Activated CD4-positive, alpha-beta memory T cell treated with anti-CD3 and anti-CD28 coated beads, Interleukin-2, amount 10 ng/mL, durations not matched to agents 7 days and 5 days (primary cell): Measurements from ENCODE around the gene ZNF385B. TPM values are rescaled to one million over a fixed set of nuclear protein-coding genes. Genes with fewer than 3 reads are reported as not detected.
A peak's percentile ranks its signal among the peaks of the same experiment; 100 is the strongest.

Experiments used
- CTCF ChIA-PET: fragments of 350-600 bp; sonication (Branson Sonifier 250); formaldehyde crosslinking; loops from one replicate; lab custom pipeline; 2021; ENCODE audit warnings: antibody characterized with exemption, inconsistent platforms; lab: Charles Lee
- POLR2A ChIA-PET: fragments of 350-600 bp; sonication (Branson Sonifier 250); formaldehyde crosslinking; loops from one replicate; lab custom pipeline; 2021; ENCODE audit warnings: antibody characterized with exemption; lab: Charles Lee
- DNase-seq: peaks from one replicate; pipeline ENCODE4 v3.0.0-alpha.2; 2020
- H3K27ac Mint-ChIP-seq: one replicate; pipeline ENCODE4 v1.8.0; 2021; ENCODE audit warnings: mild to moderate bottlenecking, mixed read lengths
- H3K27me3 Mint-ChIP-seq: one replicate; pipeline ENCODE4 v1.8.0; 2021; ENCODE audit warnings: mixed read lengths
- H3K36me3 Mint-ChIP-seq: one replicate; pipeline ENCODE4 v1.8.0; 2021; ENCODE audit warnings: low read depth, mixed read lengths
- H3K4me1 Mint-ChIP-seq: one replicate; pipeline ENCODE4 v1.8.0; 2021; ENCODE audit warnings: mixed read lengths
- H3K4me3 Mint-ChIP-seq: one replicate; pipeline ENCODE4 v1.8.0; 2021; ENCODE audit warnings: mild to moderate bottlenecking, mixed read lengths
- H3K9me3 Mint-ChIP-seq: one replicate; pipeline ENCODE4 v1.8.0; 2021; ENCODE audit warnings: mixed read lengths
- total RNA-seq, 2 experiments: library from RNA; stranded (reverse); gene quantifications; one replicate each; pipeline ENCODE4 v1.2.3, GENCODE V29; 2021

ZNF385B gene
- total RNA-seq, 2 experiments from 2014 or later, result not detected

DNA sequence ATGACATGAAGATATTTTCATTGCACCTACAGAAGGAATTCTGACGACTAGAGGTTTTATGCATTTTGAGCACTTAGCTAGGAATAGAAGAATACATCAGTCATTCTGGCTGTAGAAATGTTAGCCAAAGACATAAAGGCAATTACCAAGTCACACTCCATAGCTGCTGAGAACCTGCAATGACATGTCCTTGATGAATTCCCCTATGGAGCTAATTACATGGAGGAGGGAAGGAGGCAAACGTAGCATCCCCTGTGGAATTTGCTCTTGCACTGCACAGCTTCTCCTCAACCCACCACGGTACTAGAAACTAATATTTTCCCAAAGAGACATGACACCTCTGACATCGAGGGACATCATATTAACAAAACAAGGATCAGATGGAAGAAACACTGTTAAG, 422.8 kb downstream of the ZNF385B start:
- H3K9me3 Mint-ChIP-seq, result no peaks in the 10 kb centered on the region
- ChIA-PET CTCF (interaction anchor here (1.1 to 1.6 kb wide), 3 partner anchors 16 to 30 kb away, joined by 3 to 11 read pairs (median 4); no protein-coding TSS in a partner anchor), POLR2A (no interaction called here)
- DNase-seq, result no peak
- no peaks in the 10 kb centered on the region for H3K36me3 Mint-ChIP-seq
- H3K27me3 Mint-ChIP-seq, result peaks cover 11% of the 10 kb centered on the region
- no peak overlapping the region for H3K4me3 Mint-ChIP-seq
- H3K27ac Mint-ChIP-seq, result no peak overlapping the region
- H3K4me1 Mint-ChIP-seq, result no peaks in the 10 kb centered on the region

DNA sequence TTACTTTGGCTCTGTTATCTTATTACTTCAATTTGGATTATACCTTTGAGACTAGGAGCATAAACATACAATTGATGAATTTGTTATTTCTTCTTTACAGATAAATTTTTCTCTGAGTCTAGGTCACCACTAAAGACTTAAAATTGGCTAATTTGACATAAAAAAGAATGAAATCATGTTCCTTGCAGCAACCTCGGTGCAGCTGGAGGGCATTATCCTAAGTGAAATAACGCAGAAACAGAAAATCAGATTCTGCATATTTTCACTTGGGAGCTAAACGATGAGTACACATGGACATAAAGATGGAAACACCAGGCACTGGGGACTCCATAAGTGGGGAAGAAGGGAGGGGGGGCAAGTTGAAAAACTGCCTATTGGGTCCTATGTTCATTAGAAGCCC, 424.0 kb downstream of the ZNF385B start:
- Mint-ChIP-seq H3K4me1 (no peaks in the 10 kb centered on the region), H3K27ac (no peak overlapping the region), H3K4me3 (no peak overlapping the region), H3K36me3 (no peaks in the 10 kb centered on the region), H3K27me3 (peaks cover 3% of the 10 kb centered on the region), H3K9me3 (no peaks in the 10 kb centered on the region)
- ChIA-PET POLR2A (no interaction called here), CTCF (interaction anchor here (1.6 kb wide), 1 partner anchor 15 kb away, joined by 11 read pairs; no protein-coding TSS in a partner anchor)
- DNase-seq, result no peak

DNA sequence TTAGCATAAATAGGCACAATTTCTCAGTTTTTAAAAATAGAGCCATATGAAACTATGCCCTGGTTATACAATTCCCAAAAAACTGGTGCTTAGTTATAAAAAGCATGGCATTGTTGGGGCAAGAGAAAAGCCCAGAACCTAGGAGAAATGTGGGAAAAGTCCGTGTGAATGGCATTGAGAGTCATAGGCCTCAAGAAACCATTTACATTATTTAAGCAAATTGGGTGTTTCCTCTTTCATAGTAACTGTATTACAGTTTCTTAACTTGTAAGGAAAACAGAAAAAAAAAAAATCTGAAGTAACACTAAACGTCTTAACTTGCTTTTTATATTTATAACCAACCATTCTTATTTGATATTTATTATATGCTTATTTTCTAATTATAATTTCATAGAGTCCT, 425.8 kb downstream of the ZNF385B start:
- no peak for DNase-seq
- ChIA-PET POLR2A (no interaction called here), CTCF (no interaction called here)
- H3K4me1 Mint-ChIP-seq, result no peaks in the 10 kb centered on the region
- H3K27me3 Mint-ChIP-seq, result peaks cover 3% of the 10 kb centered on the region
- no peak overlapping the region for H3K4me3 Mint-ChIP-seq
- H3K9me3 Mint-ChIP-seq, result no peaks in the 10 kb centered on the region
- H3K27ac Mint-ChIP-seq, result no peak overlapping the region
- H3K36me3 Mint-ChIP-seq, result no peaks in the 10 kb centered on the region

DNA sequence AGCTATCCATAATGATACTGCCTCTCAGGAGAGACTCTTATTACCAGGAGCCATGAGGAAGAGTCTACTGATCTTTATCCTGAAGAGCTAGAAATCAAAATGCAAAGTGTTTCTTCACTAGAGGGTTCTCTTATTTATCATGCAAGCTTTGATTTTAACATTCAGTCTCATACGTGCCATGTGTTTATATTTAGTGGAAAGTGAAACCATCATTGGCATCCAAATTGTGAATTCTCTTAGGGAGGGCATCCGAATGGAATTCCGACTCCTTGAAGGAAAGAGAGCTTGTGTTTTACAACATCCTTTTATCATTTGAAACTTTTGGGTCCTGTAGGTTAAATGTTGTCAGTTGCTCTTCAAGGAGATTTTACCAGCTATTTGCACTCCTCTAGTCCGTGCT, 426.4 kb downstream of the ZNF385B start:
- POLR2A ChIA-PET, result no interaction called here
- CTCF ChIA-PET, result no interaction called here
- H3K36me3 Mint-ChIP-seq, result no peaks in the 10 kb centered on the region
- no peak for DNase-seq
- peaks cover 3% of the 10 kb centered on the region for H3K27me3 Mint-ChIP-seq
- H3K4me1 Mint-ChIP-seq, result no peaks in the 10 kb centered on the region
- no peak overlapping the region for H3K4me3 Mint-ChIP-seq
- no peaks in the 10 kb centered on the region for H3K9me3 Mint-ChIP-seq
- H3K27ac Mint-ChIP-seq, result no peak overlapping the region

DNA sequence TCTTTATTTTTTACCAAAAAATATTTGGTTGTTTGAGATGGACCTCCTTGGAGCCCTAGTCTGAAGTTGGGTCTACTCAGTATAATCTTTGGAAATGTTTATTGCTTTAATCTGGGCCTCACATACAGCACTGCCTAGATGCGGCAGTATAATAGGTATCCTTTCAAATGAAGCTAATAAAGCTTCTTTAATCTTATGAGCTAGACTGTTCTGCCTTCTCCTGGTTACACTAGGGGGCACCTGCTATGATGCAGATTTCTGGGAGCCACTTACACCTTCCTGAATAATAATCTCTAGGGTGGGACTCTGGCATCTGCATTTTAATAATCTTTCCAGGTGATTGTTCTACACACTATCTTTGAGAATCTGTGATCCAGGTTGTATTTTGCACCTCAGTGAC, 427.1 kb downstream of the ZNF385B start:
- Mint-ChIP-seq H3K27me3 (peaks cover 6% of the 10 kb centered on the region), H3K4me1 (no peaks in the 10 kb centered on the region), H3K9me3 (no peaks in the 10 kb centered on the region), H3K27ac (no peak overlapping the region), H3K4me3 (no peak overlapping the region), H3K36me3 (no peaks in the 10 kb centered on the region)
- POLR2A ChIA-PET, result no interaction called here
- CTCF ChIA-PET, result no interaction called here
- DNase-seq, result no peak

DNA sequence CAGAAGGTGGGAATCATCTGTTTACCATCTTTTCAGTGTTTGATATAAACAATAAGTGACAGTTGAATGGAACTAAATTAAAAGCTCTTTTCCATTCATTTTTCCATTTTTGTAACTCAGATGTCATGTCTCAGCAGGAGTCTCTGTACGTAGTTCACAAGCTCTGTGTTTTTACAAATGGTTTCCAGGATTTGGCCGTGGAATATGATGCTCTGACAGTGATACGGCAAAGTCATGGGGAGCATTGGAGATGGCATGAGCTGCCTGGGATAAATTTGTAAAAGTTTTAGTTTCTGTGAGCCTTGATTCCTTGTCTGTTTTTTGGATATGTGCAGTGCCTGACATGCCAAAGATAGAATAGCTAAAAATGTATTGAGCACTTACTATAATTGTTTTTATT, 428.7 kb downstream of the ZNF385B start:
- no peaks in the 10 kb centered on the region for H3K36me3 Mint-ChIP-seq
- POLR2A ChIA-PET, result no interaction called here
- CTCF ChIA-PET, result interaction anchor here (2.1 kb wide), 1 partner anchor 21 kb away, joined by 4 read pairs; no protein-coding TSS in a partner anchor
- no peak overlapping the region for H3K4me3 Mint-ChIP-seq
- peaks cover 7% of the 10 kb centered on the region for H3K27me3 Mint-ChIP-seq
- DNase-seq, result no peak
- H3K4me1 Mint-ChIP-seq, result no peaks in the 10 kb centered on the region
- H3K27ac Mint-ChIP-seq, result no peak overlapping the region
- H3K9me3 Mint-ChIP-seq, result no peaks in the 10 kb centered on the region

DNA sequence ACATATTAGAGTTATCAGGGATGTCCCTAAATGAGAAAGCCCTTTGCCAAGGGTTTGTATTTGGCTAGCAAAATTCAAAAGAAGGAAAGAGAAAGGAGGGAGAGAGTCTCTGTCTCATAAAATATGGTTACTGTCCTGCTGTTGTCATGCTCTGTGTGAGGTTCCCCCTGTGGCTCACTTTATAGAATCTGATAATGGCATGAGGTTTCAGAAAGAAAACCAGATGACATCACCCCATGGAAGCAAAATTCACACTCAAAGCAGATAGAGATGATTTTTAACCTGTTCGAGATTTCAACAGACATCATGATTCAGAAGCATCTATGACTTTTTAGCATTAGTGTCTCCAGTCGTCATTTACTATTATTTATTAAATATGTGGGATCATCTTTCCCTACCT, 431.8 kb downstream of the ZNF385B start:
- no peak overlapping the region for H3K4me3 Mint-ChIP-seq
- ChIA-PET POLR2A (no interaction called here), CTCF (no interaction called here)
- peaks cover 7% of the 10 kb centered on the region for H3K27me3 Mint-ChIP-seq
- no peaks in the 10 kb centered on the region for H3K4me1 Mint-ChIP-seq
- no peaks in the 10 kb centered on the region for H3K9me3 Mint-ChIP-seq
- H3K27ac Mint-ChIP-seq, result no peak overlapping the region
- DNase-seq, result no peak
- no peaks in the 10 kb centered on the region for H3K36me3 Mint-ChIP-seq

DNA sequence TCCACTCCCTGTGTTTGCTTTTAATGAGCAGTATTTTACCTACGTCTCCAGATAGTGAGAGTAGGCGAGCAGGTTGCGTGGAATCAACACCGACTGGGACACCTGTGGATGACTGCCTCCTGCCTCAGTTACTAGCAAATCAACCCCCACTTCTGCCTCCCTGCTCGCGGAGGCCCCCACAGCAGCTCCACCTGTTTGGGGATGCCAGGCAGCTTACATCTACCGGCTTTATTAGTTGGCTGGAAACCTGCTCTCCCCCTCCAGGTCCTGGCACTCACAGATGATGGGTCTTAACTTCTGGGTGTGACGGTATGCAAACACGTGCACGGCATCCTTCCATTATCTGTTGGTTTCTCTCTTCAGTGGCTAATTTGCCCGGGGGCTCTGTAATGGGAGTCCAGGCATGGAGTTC, 432.3 kb downstream of the ZNF385B start:
- Mint-ChIP-seq H3K9me3 (no peaks in the 10 kb centered on the region), H3K4me1 (no peaks in the 10 kb centered on the region), H3K27ac (no peak overlapping the region), H3K27me3 (peaks cover 7% of the 10 kb centered on the region), H3K4me3 (no peak overlapping the region), H3K36me3 (no peaks in the 10 kb centered on the region)
- ChIA-PET POLR2A (no interaction called here), CTCF (no interaction called here)
- DNase-seq, result no peak

DNA sequence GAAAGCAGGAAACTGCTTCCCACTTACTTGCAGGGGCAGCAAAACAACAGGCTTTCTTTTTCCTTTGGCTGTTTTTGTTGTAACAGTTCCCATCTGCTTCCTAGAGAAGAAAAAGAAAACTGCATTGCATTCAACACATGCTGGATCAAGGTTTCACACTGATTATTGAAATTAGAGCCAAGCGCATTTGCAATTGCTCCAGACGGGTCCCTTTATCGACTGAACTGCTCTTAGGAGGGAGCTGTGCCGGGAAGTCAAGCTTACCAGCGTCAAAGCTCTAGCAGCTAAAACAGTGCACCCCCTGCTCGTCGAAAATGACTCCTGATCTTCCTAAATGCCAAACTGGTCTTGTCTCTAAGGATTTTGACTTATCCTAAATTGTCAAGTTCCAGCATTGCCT, 432.8 kb downstream of the ZNF385B start:
- Mint-ChIP-seq H3K4me3 (no peak overlapping the region), H3K27me3 (peaks cover 11% of the 10 kb centered on the region), H3K4me1 (no peaks in the 10 kb centered on the region), H3K27ac (no peak overlapping the region), H3K9me3 (no peaks in the 10 kb centered on the region), H3K36me3 (no peaks in the 10 kb centered on the region)
- DNase-seq, result no peak
- ChIA-PET POLR2A (no interaction called here), CTCF (no interaction called here)

DNA sequence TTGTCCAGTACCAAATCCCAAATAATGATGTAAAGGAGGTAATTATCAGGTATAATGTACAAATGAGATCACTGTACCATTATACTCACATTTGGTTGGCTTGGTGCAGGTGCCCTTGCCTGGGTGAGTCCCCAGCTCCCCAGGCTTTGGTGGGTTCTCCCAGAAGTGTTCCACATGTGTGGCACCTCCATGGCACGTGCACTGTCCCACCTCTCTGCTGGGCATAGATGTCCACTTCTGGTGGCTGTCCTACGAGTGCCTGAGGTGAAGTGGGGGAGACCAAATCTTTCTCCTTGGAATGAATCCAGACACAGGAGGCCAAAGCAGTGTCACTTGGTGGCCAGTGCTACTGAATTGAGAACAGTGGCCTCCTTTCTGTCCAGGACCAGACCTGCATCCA, 434.3 kb downstream of the ZNF385B start:
- CTCF ChIA-PET, result no interaction called here
- H3K27ac Mint-ChIP-seq, result no peak overlapping the region
- H3K4me1 Mint-ChIP-seq, result no peaks in the 10 kb centered on the region
- H3K9me3 Mint-ChIP-seq, result no peaks in the 10 kb centered on the region
- no peak overlapping the region for H3K4me3 Mint-ChIP-seq
- no peaks in the 10 kb centered on the region for H3K36me3 Mint-ChIP-seq
- POLR2A ChIA-PET, result no interaction called here
- peaks cover 16% of the 10 kb centered on the region for H3K27me3 Mint-ChIP-seq
- DNase-seq, result no peak

DNA sequence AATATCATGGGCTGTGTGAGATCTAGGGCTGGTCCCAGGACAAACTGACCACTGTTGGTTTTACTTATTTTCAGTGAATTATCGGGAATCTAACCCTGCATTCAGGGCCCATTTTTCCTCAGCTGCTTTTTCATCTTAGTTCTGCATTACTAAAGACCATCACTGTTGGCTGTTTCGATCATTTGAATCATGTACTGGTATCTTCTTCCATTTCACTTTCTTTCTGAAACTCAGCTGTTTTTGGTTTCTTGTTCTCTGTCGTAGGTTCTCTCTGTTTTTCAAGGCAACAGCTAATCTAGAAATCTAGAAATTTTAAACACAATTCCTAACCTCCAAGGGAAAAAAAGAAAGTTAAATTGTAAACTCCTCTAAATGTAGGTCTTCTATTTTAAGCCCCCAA, 436.8 kb downstream of the ZNF385B start:
- Mint-ChIP-seq H3K36me3 (no peaks in the 10 kb centered on the region), H3K4me1 (no peaks in the 10 kb centered on the region), H3K27ac (no peak overlapping the region), H3K27me3 (peaks cover 17% of the 10 kb centered on the region), H3K4me3 (no peak overlapping the region), H3K9me3 (no peaks in the 10 kb centered on the region)
- no peak for DNase-seq
- ChIA-PET CTCF (no interaction called here), POLR2A (no interaction called here)

DNA sequence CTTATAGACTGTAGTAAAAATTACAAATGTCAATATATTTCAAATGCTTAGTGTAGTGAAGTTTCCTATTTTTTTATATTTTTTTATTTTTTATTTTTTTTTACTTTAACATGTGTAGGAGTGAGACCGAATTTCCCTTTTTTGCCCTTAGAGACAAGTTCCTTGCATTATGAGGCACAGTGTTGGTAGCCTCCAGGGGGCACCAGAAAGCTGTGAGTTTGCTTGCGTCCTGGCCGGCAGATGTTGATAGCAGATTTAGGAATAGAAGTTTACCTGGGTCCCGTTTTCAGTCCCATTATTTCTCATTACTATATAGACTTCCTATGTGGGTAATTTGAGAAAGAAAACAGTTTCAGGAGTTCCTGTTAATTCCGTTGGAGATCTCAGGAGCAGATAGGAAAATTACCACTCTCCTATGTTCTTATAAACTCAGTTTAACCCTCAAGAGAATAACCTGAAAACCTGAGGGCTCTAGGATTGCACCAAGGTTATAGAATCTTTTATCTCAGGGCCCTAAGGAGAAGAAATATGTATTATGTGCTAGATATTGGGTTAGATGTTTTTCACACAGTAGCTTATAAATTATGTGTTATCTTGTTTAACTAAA, 439.3 kb downstream of the ZNF385B start:
- peaks cover 11% of the 10 kb centered on the region for H3K27me3 Mint-ChIP-seq
- DNase-seq, result peak; percentile 51
- no peaks in the 10 kb centered on the region for H3K9me3 Mint-ChIP-seq
- H3K4me3 Mint-ChIP-seq, result no peak overlapping the region
- CTCF ChIA-PET, result interaction anchor here (0.7 to 2.0 kb wide), 4 partner anchors 10 to 32 kb away, joined by 4 to 13 read pairs (median 8); no protein-coding TSS in a partner anchor
- POLR2A ChIA-PET, result no interaction called here
- no peaks in the 10 kb centered on the region for H3K4me1 Mint-ChIP-seq
- no peaks in the 10 kb centered on the region for H3K36me3 Mint-ChIP-seq
- H3K27ac Mint-ChIP-seq, result no peak overlapping the region

DNA sequence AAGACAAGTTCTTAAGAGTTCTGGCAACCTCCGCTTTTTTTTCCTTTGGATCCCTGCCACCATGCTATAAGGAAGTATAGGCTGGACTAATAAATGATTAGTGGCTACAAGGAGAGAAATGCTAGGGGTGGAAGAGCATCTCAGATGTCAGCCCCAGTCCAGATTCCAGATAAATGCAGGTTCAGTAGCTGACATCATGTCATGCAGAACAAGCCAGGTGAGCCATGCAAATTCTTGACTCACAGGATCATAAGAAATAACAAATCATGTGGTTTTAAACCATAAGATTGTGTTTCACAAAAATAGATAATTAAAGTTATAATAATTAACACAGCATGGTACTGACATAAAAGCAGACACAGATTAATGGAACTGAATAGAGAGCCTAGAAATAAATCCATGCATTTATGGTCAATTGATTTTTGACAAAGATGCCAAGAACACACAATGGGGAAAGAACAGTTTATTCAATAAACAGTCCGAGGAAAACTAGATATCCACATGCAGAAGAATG, 443.9 kb downstream of the ZNF385B start:
- Mint-ChIP-seq H3K27me3 (peaks cover 4% of the 10 kb centered on the region), H3K9me3 (no peaks in the 10 kb centered on the region), H3K27ac (no peak overlapping the region), H3K4me3 (no peak overlapping the region), H3K4me1 (no peaks in the 10 kb centered on the region), H3K36me3 (no peaks in the 10 kb centered on the region)
- no peak for DNase-seq
- ChIA-PET POLR2A (interaction anchor here (1.0 kb wide), 1 partner anchor 420 kb away, joined by 3 read pairs; no protein-coding TSS in a partner anchor), CTCF (no interaction called here)

DNA sequence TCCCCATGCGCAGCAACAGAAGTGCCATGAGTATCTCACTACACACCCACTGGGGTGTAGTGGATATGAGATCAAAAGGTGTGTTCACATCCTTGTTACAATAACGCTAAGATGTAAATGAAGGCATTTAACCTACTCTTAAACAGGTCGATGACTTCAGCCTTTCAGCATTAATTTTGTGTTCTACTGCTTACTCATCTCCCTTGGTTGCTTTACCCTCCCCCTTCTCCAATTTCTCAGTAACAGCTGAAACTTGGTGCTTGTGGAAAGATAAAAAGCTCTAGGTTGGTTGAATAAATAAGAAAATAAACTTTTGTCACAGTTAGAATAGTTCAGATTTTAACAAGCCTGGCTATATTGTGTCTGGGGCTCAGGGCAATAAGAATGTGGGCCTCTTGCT, 449.3 kb downstream of the ZNF385B start:
- POLR2A ChIA-PET, result no interaction called here
- DNase-seq, result no peak
- Mint-ChIP-seq H3K36me3 (no peaks in the 10 kb centered on the region), H3K9me3 (no peaks in the 10 kb centered on the region), H3K27ac (no peak overlapping the region), H3K4me1 (peaks cover 5% of the 10 kb centered on the region), H3K27me3 (peaks cover 6% of the 10 kb centered on the region), H3K4me3 (no peak overlapping the region)
- CTCF ChIA-PET, result interaction anchor here (1.8 kb wide), 1 partner anchor 10 kb away, joined by 5 read pairs; no protein-coding TSS in a partner anchor
